Esophagus muscularis mucosa (tissue), 4 donors: ENCODE measurements around the gene PYGO1.

Experiments
- CTCF ChIP-seq, 3 experiments: fragments of 200-600 bp in 2 of 3; fragments of 450-650 bp in 1 of 3; sonication (generic) in 2 of 3; IDR thresholded peaks; one replicate each; pipeline ENCODE4 v1.5.1; 2017 to 2019; ENCODE audit warnings: antibody characterized with exemption in 3 of 3, mild to moderate bottlenecking in 2 of 3, moderate library complexity in 1 of 3
- EP300 ChIP-seq: sonication (generic); formaldehyde crosslinking; IDR thresholded peaks from one replicate; pipeline ENCODE4 v1.6.1; 2017; ENCODE audit warnings: antibody characterized with exemption
- POLR2A ChIP-seq: fragments of 450-650 bp; IDR thresholded peaks from one replicate; pipeline ENCODE4 v1.6.1; 2017; ENCODE audit warnings: antibody characterized with exemption, moderate library complexity, mild to moderate bottlenecking, low read depth
- POLR2AphosphoS5 ChIP-seq, 2 donors: sonication (generic); formaldehyde crosslinking; IDR thresholded peaks; one replicate each; pipeline ENCODE4 v1.6.1; 2017; ENCODE audit warnings: antibody characterized with exemption in 2 of 2

GRCh38 chr15:55632434-55632833 lies 44.3 kb upstream of the PYGO1 start:
- no peak for TF ChIP-seq CTCF (IDR thresholded peaks at IDR 0.05)
- TF ChIP-seq POLR2A = no peak
- no peak for TF ChIP-seq EP300
- TF ChIP-seq POLR2AphosphoS5 (IDR thresholded peaks at IDR 0.05) = no peak
